ENCODE results near the gene CPNE8. TPM values are rescaled to one million over a fixed set of nuclear protein-coding genes. Genes with fewer than 3 reads are reported as not detected.
A peak's percentile ranks its signal among the peaks of the same experiment; 100 is the strongest.

The CPNE8 gene
- total and polyA plus RNA-seq, 8 donors: 2.3 to 36.5 (median 7.3) TPM

DNA sequence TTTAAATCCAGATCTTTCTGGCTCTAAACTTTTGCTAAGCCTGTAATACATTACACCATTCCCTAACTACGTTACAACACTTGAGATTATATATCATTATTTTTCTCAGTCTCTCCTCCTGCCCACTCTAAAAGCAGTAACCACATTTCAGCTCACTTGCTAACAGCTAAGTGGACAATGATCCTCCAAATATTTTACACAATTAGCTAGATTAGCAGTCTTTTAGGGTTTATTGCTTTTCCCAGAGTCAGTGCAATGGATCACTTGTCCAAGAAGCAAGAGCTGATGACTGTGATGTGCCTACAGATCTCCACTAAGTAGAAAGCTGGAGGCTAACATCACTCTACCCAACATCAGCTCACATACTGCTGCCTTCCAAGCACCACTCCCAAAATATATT is 17.6 kb downstream of the CPNE8 start:
- no peaks in the 10 kb centered on the region for H3K27me3 ChIP-seq
- H3K4me1 ChIP-seq: peaks cover 0 to 44% (median 10%) of the 10 kb centered on the region in 4 donors
- H3K9me3 ChIP-seq: no peaks in the 10 kb centered on the region
- H3K36me3 ChIP-seq: no peaks in the 10 kb centered on the region
- no peak overlapping the region for H3K4me3 ChIP-seq
- intact Hi-C loops (cut with DNase I; ENCODE audit: low total_unique reads): no loop called here
- whole genome bisulfite sequencing, 5 donors: 16 to 50% (median 25%) methylated on average over 1 of the region's 1 CpG
- TF ChIP-seq, protein P1, sequence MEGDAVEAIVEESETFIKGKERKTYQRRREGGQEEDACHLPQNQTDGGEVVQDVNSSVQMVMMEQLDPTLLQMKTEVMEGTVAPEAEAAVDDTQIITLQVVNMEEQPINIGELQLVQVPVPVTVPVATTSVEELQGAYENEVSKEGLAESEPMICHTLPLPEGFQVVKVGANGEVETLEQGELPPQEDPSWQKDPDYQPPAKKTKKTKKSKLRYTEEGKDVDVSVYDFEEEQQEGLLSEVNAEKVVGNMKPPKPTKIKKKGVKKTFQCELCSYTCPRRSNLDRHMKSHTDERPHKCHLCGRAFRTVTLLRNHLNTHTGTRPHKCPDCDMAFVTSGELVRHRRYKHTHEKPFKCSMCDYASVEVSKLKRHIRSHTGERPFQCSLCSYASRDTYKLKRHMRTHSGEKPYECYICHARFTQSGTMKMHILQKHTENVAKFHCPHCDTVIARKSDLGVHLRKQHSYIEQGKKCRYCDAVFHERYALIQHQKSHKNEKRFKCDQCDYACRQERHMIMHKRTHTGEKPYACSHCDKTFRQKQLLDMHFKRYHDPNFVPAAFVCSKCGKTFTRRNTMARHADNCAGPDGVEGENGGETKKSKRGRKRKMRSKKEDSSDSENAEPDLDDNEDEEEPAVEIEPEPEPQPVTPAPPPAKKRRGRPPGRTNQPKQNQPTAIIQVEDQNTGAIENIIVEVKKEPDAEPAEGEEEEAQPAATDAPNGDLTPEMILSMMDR (IDR thresholded peaks at IDR 0.05): no peak
- TF ChIP-seq POLR2AphosphoS5 (IDR thresholded peaks at IDR 0.05) (no peak), EP300 (IDR thresholded peaks at IDR 0.05) (no peak), POLR2A (IDR thresholded peaks at IDR 0.05) (no peak)
- DNase-seq: peak in 1 of 2 donors; percentile 9
- H3K27ac ChIP-seq: no peak overlapping the region

DNA sequence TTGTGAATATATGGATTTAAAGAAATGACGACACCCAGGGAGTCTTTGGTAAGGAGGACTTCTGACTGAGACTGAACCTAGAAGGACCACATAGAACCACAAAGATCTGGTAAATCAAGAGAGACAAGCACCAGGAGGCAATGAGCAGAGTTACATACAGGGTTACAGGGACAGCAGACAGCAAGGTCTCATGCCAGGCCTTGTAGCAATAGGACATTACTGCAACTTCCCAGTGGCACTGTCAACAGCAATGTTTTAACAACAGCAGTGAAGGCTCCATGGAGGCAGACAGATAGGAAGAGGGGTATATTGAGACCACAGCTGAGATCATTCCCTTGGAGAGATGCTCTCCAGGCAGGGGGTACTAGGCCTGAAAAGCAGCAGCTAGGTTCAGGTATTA is 18.5 kb downstream of the CPNE8 start:
- DNase-seq: no peak
- Histone ChIP-seq H3K36me3 (no peaks in the 10 kb centered on the region), H3K27me3 (no peaks in the 10 kb centered on the region), H3K27ac (no peak overlapping the region), H3K4me1 (peaks cover 0 to 36% (median 7%) of the 10 kb centered on the region in 4 donors), H3K9me3 (peaks cover 0 to 6% (median 2%) of the 10 kb centered on the region in 4 donors), H3K4me3 (no peak overlapping the region)
- 92 to 100% (median 98%) methylated on average over 1 of the region's 1 CpG for WGBS, 5 donors
- TF ChIP-seq POLR2AphosphoS5 (IDR thresholded peaks at IDR 0.05): no peak
- TF ChIP-seq, protein P1 (IDR thresholded peaks at IDR 0.05): no peak
- no peak for TF ChIP-seq EP300 (IDR thresholded peaks at IDR 0.05)
- no peak for TF ChIP-seq POLR2A (IDR thresholded peaks at IDR 0.05)
- intact Hi-C loops (cut with DNase I; ENCODE audit: low total_unique reads): no loop called here

DNA sequence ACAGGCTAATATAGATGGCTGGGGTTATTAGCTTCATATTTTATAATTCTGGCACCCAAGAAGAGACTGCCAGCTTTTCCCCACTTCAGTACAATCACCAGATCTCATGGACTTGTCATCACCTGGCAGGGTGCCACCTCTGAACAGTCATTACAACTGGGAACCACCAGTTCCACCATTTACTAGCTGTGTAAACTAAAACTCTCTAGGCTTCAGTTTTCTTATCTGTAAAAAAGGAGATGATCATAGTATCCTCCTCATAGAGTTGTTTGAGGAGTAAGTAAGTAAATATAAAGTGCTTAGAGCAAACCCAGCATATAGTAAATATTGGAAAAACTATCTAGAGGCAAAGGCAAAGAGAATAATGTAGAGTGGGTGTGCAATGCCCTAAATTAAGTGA is 19.3 kb downstream of the CPNE8 start:
- Histone ChIP-seq H3K9me3 (peaks cover 0 to 6% (median 2%) of the 10 kb centered on the region in 4 donors), H3K27ac (no peak overlapping the region), H3K4me1 (peaks cover 0 to 30% (median 4%) of the 10 kb centered on the region in 4 donors), H3K36me3 (no peaks in the 10 kb centered on the region), H3K4me3 (no peak overlapping the region), H3K27me3 (no peaks in the 10 kb centered on the region)
- TF ChIP-seq, protein P1 (IDR thresholded peaks at IDR 0.05): no peak
- TF ChIP-seq POLR2A (IDR thresholded peaks at IDR 0.05): no peak
- no peak for TF ChIP-seq POLR2AphosphoS5 (IDR thresholded peaks at IDR 0.05)
- no peak for TF ChIP-seq EP300 (IDR thresholded peaks at IDR 0.05)
- DNase-seq: peak; percentile 24 to 62
- intact Hi-C loops (cut with DNase I; ENCODE audit: low total_unique reads): no loop called here

DNA sequence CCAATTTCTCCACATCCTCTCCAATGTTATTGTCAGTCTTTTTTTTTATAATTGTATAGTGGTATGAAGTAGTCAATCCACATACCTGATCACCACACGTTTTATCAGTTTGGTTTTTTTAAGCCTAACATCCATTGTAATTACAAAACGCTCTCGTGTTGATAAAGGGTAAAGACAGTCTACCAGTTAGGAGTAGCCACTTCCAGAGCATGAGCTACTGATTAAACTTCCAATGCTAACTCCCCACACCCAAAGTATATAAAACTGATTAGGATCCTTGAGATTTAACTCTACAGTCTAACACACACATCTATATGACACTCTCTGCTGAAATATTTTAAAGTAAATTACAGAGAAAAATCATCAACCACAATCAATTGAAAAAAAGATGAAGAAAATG is 20.7 kb downstream of the CPNE8 start:
- 29 to 61% (median 52%) methylated on average over 3 of the region's 3 CpGs for WGBS, 5 donors
- Histone ChIP-seq H3K4me1 (peaks cover 0 to 17% (median 4%) of the 10 kb centered on the region in 4 donors), H3K36me3 (no peaks in the 10 kb centered on the region), H3K27ac (no peak overlapping the region), H3K4me3 (no peak overlapping the region), H3K9me3 (peaks cover 0 to 6% (median 2%) of the 10 kb centered on the region in 4 donors), H3K27me3 (no peaks in the 10 kb centered on the region)
- no peak for DNase-seq
- TF ChIP-seq POLR2A (IDR thresholded peaks at IDR 0.05) (no peak), EP300 (IDR thresholded peaks at IDR 0.05) (no peak), POLR2AphosphoS5 (IDR thresholded peaks at IDR 0.05) (no peak)
- TF ChIP-seq, protein P1 (IDR thresholded peaks at IDR 0.05): no peak
- intact Hi-C loops (cut with DNase I; ENCODE audit: low total_unique reads): no loop called here

Measured in stomach (tissue), 9 donors.